ENCODE results near the gene CD8A. TPM values are rescaled to one million over a fixed set of nuclear protein-coding genes. Genes with fewer than 3 reads are reported as not detected.

The CD8A gene
- polyA plus RNA-seq, 1 of the 3 experiments (the other 2 are of a cell fraction) = 0.05 TPM

- TF ChIP-seq USF2 (IDR thresholded peaks at IDR 0.05; ENCODE audit: borderline replicate concordance, low read depth, low read length) (no peak), REST (IDR thresholded peaks at IDR 0.05; ENCODE audit: low read depth, low read length) (no peak), JUND (IDR thresholded peaks at IDR 0.05) (no peak), SMC3 (IDR thresholded peaks at IDR 0.05; ENCODE audit: low read depth, low read length) (no peak), NFIC (IDR thresholded peaks at IDR 0.05; ENCODE audit: borderline replicate concordance) (no peak), SIN3A (IDR thresholded peaks at IDR 0.05; ENCODE audit: borderline replicate concordance, low read depth, low read length) (no peak), GABPA (IDR thresholded peaks at IDR 0.05; ENCODE audit: low read depth) (no peak), MEF2A (IDR thresholded peaks at IDR 0.05; ENCODE audit: borderline replicate concordance, low read depth) (no peak), RFX5 (IDR thresholded peaks at IDR 0.05; ENCODE audit: low read length) (no peak)
These were observed 10.3 kb upstream of the CD8A start (continued) for GRCh38 chr2:86800856-86801567.

- H3K9me3 ChIP-seq = no peaks in the 10 kb centered on the region
- H3K9ac ChIP-seq = no peak overlapping the region
- no peak for DNase-seq
- H2AFZ ChIP-seq (ENCODE audit: low read depth) = no peak overlapping the region
- H3K4me1 ChIP-seq (ENCODE audit: control insufficient read depth in 1 of 2, insufficient read depth in 2 of 2, low read depth in 1 of 2, low read length in 1 of 2) = peaks cover 0 to 5% of the 10 kb centered on the region in 2 experiments; a peak in 1 of 4 replicates
- H3K27ac ChIP-seq (ENCODE audit: low read depth in 2 of 2, low read length in 1 of 2) = no peak overlapping the region
- CTCF ChIA-PET = no interaction called here
- POLR2A ChIA-PET = no interaction called here
- H3K4me3 ChIP-seq (ENCODE audit: low read depth in 2 of 2, low read length in 1 of 2) = no peak overlapping the region
- H3K79me2 ChIP-seq (ENCODE audit: insufficient read depth) = no peaks in the 10 kb centered on the region
- no peaks in the 10 kb centered on the region for H4K20me1 ChIP-seq (ENCODE audit: insufficient read depth)
- H3K4me2 ChIP-seq = no peak overlapping the region
- no peaks in the 10 kb centered on the region for H3K36me3 ChIP-seq (replicated peaks in 1 of 2; ENCODE audit: control insufficient read depth in 1 of 2, insufficient read depth in 2 of 2, low read length in 1 of 2)
- H3K27me3 ChIP-seq (ENCODE audit: insufficient read depth) = peaks cover 17% of the 10 kb centered on the region
- 59% methylated on average over 2 of the region's 2 CpGs for WGBS (ENCODE audit: low lambda C conversion rate)
- no peaks in the 10 kb centered on the region for H3K9me2 ChIP-seq
- TF ChIP-seq MAX (IDR thresholded peaks at IDR 0.05; ENCODE audit: low read depth) (no peak), FOXJ3 (CRISPR knock-in tag; IDR thresholded peaks at IDR 0.05) (no peak), JUND (IDR thresholded peaks at IDR 0.05) (no peak), IRF3 (IDR thresholded peaks at IDR 0.05; ENCODE audit: low read depth, low read length) (no peak), YY1 (IDR thresholded peaks at IDR 0.05; ENCODE audit: low read depth) (no peak), TAF1 (IDR thresholded peaks at IDR 0.05; ENCODE audit: borderline replicate concordance, low read depth, low read length) (no peak)
- no peaks in the 10 kb centered on the region for H3F3A ChIP-seq (replicated peaks; ENCODE audit: insufficient read depth)
These were observed 4.1 kb upstream of the CD8A start for GRCh38 chr2:86794861-86795260.
